H9 (cell line): ENCODE data around the gene MAP4K3. TPM values are rescaled to one million over a fixed set of nuclear protein-coding genes. Genes with fewer than 3 reads are reported as not detected.

ENCODE experiments used
- DNase-seq: peaks from one replicate; pipeline ENCODE4 v3.0.0-alpha.2; 2017
- H2AFZ ChIP-seq: one replicate; pipeline ENCODE4 v1.6.1; 2013; ENCODE audit warnings: mild to moderate bottlenecking, low read length, control low read depth, moderate library complexity
- H2AK5ac ChIP-seq: 2 replicates; pipeline ENCODE4 v1.6.1; 2013; ENCODE audit warnings: low read length, control low read depth, mixed read lengths; ENCODE audit not compliant: insufficient read length
- H2BK120ac ChIP-seq: one replicate; pipeline ENCODE4 v1.6.1; 2013; ENCODE audit warnings: low read depth, mild to moderate bottlenecking, low read length, control low read depth, inconsistent platforms; ENCODE audit not compliant: poor library complexity, severe bottlenecking
- H2BK12ac ChIP-seq: 2 replicates; pipeline ENCODE4 v1.6.1; 2013; ENCODE audit warnings: low read length, control low read depth, mixed read lengths, low read depth; ENCODE audit not compliant: insufficient read length
- H2BK15ac ChIP-seq: 2 replicates; pipeline ENCODE4 v1.6.1; 2013; ENCODE audit warnings: low read depth, low read length, control low read depth
- H2BK20ac ChIP-seq: one replicate; pipeline ENCODE4 v1.6.1; 2013; ENCODE audit warnings: low read depth, mild to moderate bottlenecking, low read length, control low read depth, inconsistent platforms; ENCODE audit not compliant: poor library complexity, severe bottlenecking
- H2BK5ac ChIP-seq: 2 replicates; pipeline ENCODE4 v1.6.1; 2013; ENCODE audit warnings: low read length, control low read depth, mixed read lengths; ENCODE audit not compliant: insufficient read length
- H3K14ac ChIP-seq: 2 replicates; pipeline ENCODE4 v1.6.1; 2013; ENCODE audit warnings: low read length, control low read depth; ENCODE audit not compliant: insufficient read depth
- H3K18ac ChIP-seq: 2 replicates; pipeline ENCODE4 v1.6.1; 2013; ENCODE audit warnings: low read depth, mild to moderate bottlenecking, mixed read lengths, low read length, control low read depth; ENCODE audit not compliant: insufficient read length
- H3K23ac ChIP-seq: 2 replicates; pipeline ENCODE4 v1.6.1; 2013; ENCODE audit warnings: low read length, control low read depth, mixed read lengths, low read depth; ENCODE audit not compliant: insufficient read length
- H3K23me2 ChIP-seq: 2 replicates; pipeline ENCODE4 v1.6.1; 2013; ENCODE audit warnings: low read depth, mild to moderate bottlenecking, mixed read lengths, low read length, control low read depth; ENCODE audit not compliant: insufficient read length, poor library complexity, severe bottlenecking
- H3K27ac ChIP-seq: 2 replicates; pipeline ENCODE4 v1.5.1; 2013; ENCODE audit warnings: low read length, control low read depth, mixed read lengths, low read depth; ENCODE audit not compliant: insufficient read length
- H3K27me3 ChIP-seq: 2 replicates; pipeline ENCODE4 v1.6.1; 2013; ENCODE audit warnings: low read length, control low read depth, inconsistent platforms; ENCODE audit not compliant: insufficient read depth
- H3K4ac ChIP-seq: 2 replicates; pipeline ENCODE4 v1.6.1; 2013; ENCODE audit warnings: low read depth, mild to moderate bottlenecking, control low read depth, inconsistent platforms, low read length, moderate library complexity
- H3K4me1 ChIP-seq: 2 replicates; pipeline ENCODE4 v1.6.1; 2013; ENCODE audit warnings: low read length, control low read depth, inconsistent platforms; ENCODE audit not compliant: insufficient read depth
- H3K4me2 ChIP-seq: 2 replicates; pipeline ENCODE4 v1.6.1; 2013; ENCODE audit warnings: low read length, control low read depth, mixed read lengths; ENCODE audit not compliant: insufficient read length, insufficient read depth
- H3K56ac ChIP-seq: 2 replicates; pipeline ENCODE4 v1.6.1; 2013; ENCODE audit warnings: low read depth, mild to moderate bottlenecking, mixed read lengths, low read length, control low read depth; ENCODE audit not compliant: insufficient read length
- H3K79me1 ChIP-seq: 2 replicates; pipeline ENCODE4 v1.6.1; 2013; ENCODE audit warnings: low read depth, mild to moderate bottlenecking, moderate library complexity, low read length, control low read depth, inconsistent platforms; ENCODE audit not compliant: insufficient read depth, poor library complexity, severe bottlenecking
- H3K79me2 ChIP-seq: 2 replicates; pipeline ENCODE4 v1.6.1; 2013; ENCODE audit warnings: low read length, control low read depth, inconsistent platforms; ENCODE audit not compliant: insufficient read depth
- H3K9ac ChIP-seq: 2 replicates; pipeline ENCODE4 v1.6.1; 2013; ENCODE audit warnings: low read length, control low read depth, mixed read lengths; ENCODE audit not compliant: insufficient read length; ENCODE audit errors: extremely low read depth
- H3K9me3 ChIP-seq: one replicate; pipeline ENCODE4 v1.6.1; 2013; ENCODE audit warnings: low read depth, low read length, inconsistent platforms; ENCODE audit not compliant: control insufficient read depth
- H3T11ph ChIP-seq: one replicate; pipeline ENCODE4 v1.6.1; 2013; ENCODE audit warnings: mild to moderate bottlenecking, low read length, control low read depth, inconsistent platforms
- H4K20me1 ChIP-seq: one replicate; pipeline ENCODE4 v1.6.1; 2013; ENCODE audit not compliant: control insufficient read depth, insufficient read length, insufficient read depth
- H4K5ac ChIP-seq: 2 replicates; pipeline ENCODE4 v1.6.1; 2013; ENCODE audit warnings: low read depth, mild to moderate bottlenecking, mixed read lengths, low read length, control low read depth; ENCODE audit not compliant: insufficient read length
- H4K8ac ChIP-seq: replicated peaks from 2 replicates; pipeline ENCODE4 v1.6.1; 2013; ENCODE audit warnings: low read length, control low read depth, mixed read lengths, low read depth; ENCODE audit not compliant: insufficient read length
- H4K91ac ChIP-seq: 2 replicates; pipeline ENCODE4 v1.6.1; 2013; ENCODE audit warnings: low read depth, mild to moderate bottlenecking, moderate library complexity, mixed read lengths, low read length, control low read depth; ENCODE audit not compliant: insufficient read length
- H3K27ac Mint-ChIP-seq, 3 experiments: 2 replicates in 2 of 3; 3 replicates in 1 of 3; pipeline ENCODE4 v1.8.0; 2020 to 2021; ENCODE audit warnings: mixed read lengths in 3 of 3, mild to moderate bottlenecking in 1 of 3, moderate library complexity in 1 of 3
- H3K27me3 Mint-ChIP-seq: 2 replicates; pipeline ENCODE4 v1.8.0; 2021; ENCODE audit warnings: low read depth, mild to moderate bottlenecking, moderate library complexity, mixed read lengths
- H3K36me3 Mint-ChIP-seq, 3 experiments: 2 replicates in 2 of 3; 3 replicates in 1 of 3; pipeline ENCODE4 v1.8.0; 2020 to 2021; ENCODE audit warnings: low read depth in 3 of 3, mixed read lengths in 3 of 3; ENCODE audit not compliant: insufficient read depth in 1 of 3
- H3K4me1 Mint-ChIP-seq, 2 experiments: 2 replicates each; pipeline ENCODE4 v1.8.0; 2020; ENCODE audit warnings: mixed read lengths in 2 of 2
- H3K4me3 Mint-ChIP-seq, 2 experiments: 2 replicates in 1 of 2; 3 replicates in 1 of 2; pipeline ENCODE4 v1.8.0; 2020 to 2021; ENCODE audit warnings: mild to moderate bottlenecking in 2 of 2, mixed read lengths in 2 of 2, moderate library complexity in 1 of 2
- H3K9me3 Mint-ChIP-seq, 2 experiments: 2 replicates in 1 of 2; 3 replicates in 1 of 2; pipeline ENCODE4 v1.8.0; 2020; ENCODE audit warnings: mild to moderate bottlenecking in 2 of 2, mixed read lengths in 2 of 2, moderate library complexity in 1 of 2
- WGBS: extraction: QIAGEN DNeasy Blood & Tissue Kit; methylation state at CpG from one replicate; pipeline ENCODE4 v1.1.7; 2013; ENCODE audit warnings: missing lambda C conversion rate, low lambda C conversion rate, mixed read lengths; ENCODE audit not compliant: insufficient read length; ENCODE audit errors: extremely low coverage; 5-methylcytosine and 5-hydroxymethylcytosine counted together
- total RNA-seq: library from RNA; stranded (reverse); gene quantifications from 2 replicates; pipeline ENCODE4 v1.2.1, GENCODE V29; 2021
- TF ChIP-seq, protein P1 (sequence below): fragments of 200-600 bp; sonication (generic); conservative IDR thresholded peaks from 3 replicates; pipeline ENCODE4 v1.8.0; 2021; ENCODE audit warnings: antibody characterized with exemption, mild to moderate bottlenecking

MAP4K3 gene
- total RNA-seq, 1 experiment from 2014 or later = 37.9 TPM

DNA sequence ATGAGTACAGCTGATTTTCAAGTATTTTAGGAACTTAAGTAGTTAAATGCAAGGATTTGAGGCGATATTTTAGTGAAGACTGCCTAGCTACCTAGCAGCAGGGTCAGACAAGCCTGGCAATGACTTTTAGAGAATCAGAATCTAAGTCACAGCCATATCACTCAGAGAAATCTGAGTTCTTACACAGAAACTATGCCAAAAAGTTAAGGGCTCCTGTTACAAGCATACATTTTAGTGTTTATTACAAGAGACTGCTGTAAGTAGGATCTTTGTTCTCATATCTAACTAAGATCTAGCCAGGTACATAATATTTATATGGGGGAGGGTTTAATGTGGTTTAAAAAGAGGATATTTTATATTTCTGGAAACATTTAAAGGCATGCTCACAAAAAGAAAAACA lies 37.5 kb downstream of the MAP4K3 start:
- Histone ChIP-seq H3K9me3 (no peaks in the 10 kb centered on the region), H3K4me2 (no peak overlapping the region), H2BK15ac (no peak overlapping the region), H3K23me2 (no peaks in the 10 kb centered on the region), H3K14ac (no peak overlapping the region), H2BK120ac (no peak overlapping the region), H3T11ph (no peak overlapping the region), H3K79me1 (peaks cover 3% of the 10 kb centered on the region), H3K4ac (no peak overlapping the region), H3K18ac (no peak overlapping the region), H2BK5ac (no peak overlapping the region), H3K9ac (no peak overlapping the region), H4K5ac (no peak overlapping the region), H2AK5ac (no peak overlapping the region), H4K91ac (no peak overlapping the region), H4K20me1 (no peaks in the 10 kb centered on the region), H2AFZ (no peak overlapping the region), H3K23ac (no peak overlapping the region), H4K8ac (no peak overlapping the region), H3K79me2 (peaks cover 33% of the 10 kb centered on the region; the same call in 1 of the 2 replicates), H3K4me1 (peaks cover 9% of the 10 kb centered on the region; the same call in 1 of the 2 replicates), H3K56ac (no peak overlapping the region), H3K27ac (peak overlapping the region; percentile 3), H2BK12ac (no peak overlapping the region), H2BK20ac (no peak overlapping the region), H3K27me3 (no peaks in the 10 kb centered on the region)
- peak overlapping the region in 2 of 3 experiments; percentile 22 to 77; a peak in 2 of 7 replicates for H3K27ac Mint-ChIP-seq
- no peaks in the 10 kb centered on the region for H3K9me3 Mint-ChIP-seq
- peaks cover 0 to 3% (median 0%) of the 10 kb centered on the region in 3 experiments; a peak in 1 of 7 replicates for H3K36me3 Mint-ChIP-seq
- no peaks in the 10 kb centered on the region for H3K27me3 Mint-ChIP-seq
- no peak for DNase-seq
- TF ChIP-seq, protein P1, sequence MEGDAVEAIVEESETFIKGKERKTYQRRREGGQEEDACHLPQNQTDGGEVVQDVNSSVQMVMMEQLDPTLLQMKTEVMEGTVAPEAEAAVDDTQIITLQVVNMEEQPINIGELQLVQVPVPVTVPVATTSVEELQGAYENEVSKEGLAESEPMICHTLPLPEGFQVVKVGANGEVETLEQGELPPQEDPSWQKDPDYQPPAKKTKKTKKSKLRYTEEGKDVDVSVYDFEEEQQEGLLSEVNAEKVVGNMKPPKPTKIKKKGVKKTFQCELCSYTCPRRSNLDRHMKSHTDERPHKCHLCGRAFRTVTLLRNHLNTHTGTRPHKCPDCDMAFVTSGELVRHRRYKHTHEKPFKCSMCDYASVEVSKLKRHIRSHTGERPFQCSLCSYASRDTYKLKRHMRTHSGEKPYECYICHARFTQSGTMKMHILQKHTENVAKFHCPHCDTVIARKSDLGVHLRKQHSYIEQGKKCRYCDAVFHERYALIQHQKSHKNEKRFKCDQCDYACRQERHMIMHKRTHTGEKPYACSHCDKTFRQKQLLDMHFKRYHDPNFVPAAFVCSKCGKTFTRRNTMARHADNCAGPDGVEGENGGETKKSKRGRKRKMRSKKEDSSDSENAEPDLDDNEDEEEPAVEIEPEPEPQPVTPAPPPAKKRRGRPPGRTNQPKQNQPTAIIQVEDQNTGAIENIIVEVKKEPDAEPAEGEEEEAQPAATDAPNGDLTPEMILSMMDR = no peak
- no CpG with 5 or more reads among the region's 1 CpG for WGBS
- H3K4me3 Mint-ChIP-seq = no peak overlapping the region
- H3K4me1 Mint-ChIP-seq = peaks cover 43 to 57% of the 10 kb centered on the region in 2 experiments
